Caco-2 (cell line): ENCODE results near the gene LRFN5. TPM values are rescaled to one million over a fixed set of nuclear protein-coding genes. Genes with fewer than 3 reads are reported as not detected.

Source experiments
- BruUV-seq: library from RNA; stranded (reverse); fragments of 400-500 nt; replicated peaks from 2 replicates; lab custom pipeline; 2021; lab: Mats Ljungman, UMichigan
- CTCF ChIA-PET: fragments of 300-600 bp; sonication (Branson Sonifier 250); formaldehyde crosslinking; loops from one replicate; lab custom pipeline; 2022; ENCODE audit warnings: antibody characterized with exemption; lab: Charles Lee
- POLR2A ChIA-PET: fragments of 300-600 bp; sonication (Branson Sonifier 250); formaldehyde crosslinking; loops from one replicate; lab custom pipeline; 2022; ENCODE audit warnings: antibody characterized with exemption; lab: Charles Lee
- DNase-seq, 2 experiments: peaks; one replicate each; pipeline versions ENCODE4 v3.0.0 to v3.0.0-alpha.2; 2020 to 2022
- H3K27me3 ChIP-seq: replicated peaks from 2 replicates; pipeline ENCODE4 v1.6.0; 2011; ENCODE audit warnings: low read length; ENCODE audit not compliant: control insufficient read depth, insufficient read depth
- H3K36me3 ChIP-seq: 2 replicates; pipeline ENCODE4 v1.5.1; 2011; ENCODE audit warnings: low read length; ENCODE audit not compliant: control insufficient read depth, insufficient read depth
- H3K4me1 ChIP-seq: fragments of 250-450 bp; sonication (Bioruptor Pico); 2 replicates; pipeline ENCODE4 v1.5.1; 2020; ENCODE audit warnings: mild to moderate bottlenecking
- H3K4me3 ChIP-seq: 2 replicates; pipeline ENCODE4 v1.5.1; 2011; ENCODE audit warnings: low read depth, mild to moderate bottlenecking, control low read depth, low read length
- H3K9me3 ChIP-seq: fragments of 250-450 bp; sonication (Bioruptor Pico); 2 replicates; pipeline ENCODE4 v1.5.1; 2020; ENCODE audit warnings: mild to moderate bottlenecking, moderate library complexity
- H3K27ac Mint-ChIP-seq: one replicate; pipeline ENCODE4 v1.8.0; 2022; ENCODE audit warnings: mixed read lengths; ENCODE audit not compliant: unreplicated experiment
- H3K27me3 Mint-ChIP-seq: one replicate; pipeline ENCODE4 v1.8.0; 2022; ENCODE audit warnings: mixed read lengths; ENCODE audit not compliant: insufficient read depth, unreplicated experiment
- H3K36me3 Mint-ChIP-seq: one replicate; pipeline ENCODE4 v1.8.0; 2022; ENCODE audit warnings: mild to moderate bottlenecking, mixed read lengths; ENCODE audit not compliant: insufficient read depth, unreplicated experiment
- H3K4me1 Mint-ChIP-seq: one replicate; pipeline ENCODE4 v1.8.0; 2022; ENCODE audit warnings: low read depth, mixed read lengths; ENCODE audit not compliant: unreplicated experiment
- H3K4me3 Mint-ChIP-seq: one replicate; pipeline ENCODE4 v1.8.0; 2022; ENCODE audit warnings: mild to moderate bottlenecking, moderate library complexity, mixed read lengths; ENCODE audit not compliant: unreplicated experiment
- H3K9me3 Mint-ChIP-seq: one replicate; pipeline ENCODE4 v1.8.0; 2022; ENCODE audit warnings: mixed read lengths; ENCODE audit not compliant: unreplicated experiment
- intact Hi-C: fragments of 100-400 bp; cut with micrococcal nuclease; formaldehyde crosslinking; loops from one replicate; pipeline ENCODE4 v1.10.0; 2022; ENCODE audit not compliant: unreplicated experiment
- total RNA-seq: library from RNA; stranded (reverse); gene quantifications from 2 replicates; pipeline ENCODE4 v1.2.3, GENCODE V29; 2022
- TF ChIP-seq, protein P1 (sequence below), 2 experiments: fragments of 200-600 bp in 1 of 2; IDR thresholded peaks; 1 replicate in 1 of 2; 2 replicates in 1 of 2; pipeline versions ENCODE4 v1.5.1 to v1.8.0; 2011 to 2022; ENCODE audit warnings: antibody characterized with exemption in 1 of 2, control low read depth in 1 of 2, inconsistent platforms in 1 of 2, low read depth in 1 of 2, low read length in 1 of 2, mild to moderate bottlenecking in 1 of 2, moderate library complexity in 1 of 2; ENCODE audit not compliant: insufficient read depth in 1 of 2, severe bottlenecking in 1 of 2, unreplicated experiment in 1 of 2

The LRFN5 gene
- total RNA-seq, 1 experiment from 2014 or later: not detected

DNA sequence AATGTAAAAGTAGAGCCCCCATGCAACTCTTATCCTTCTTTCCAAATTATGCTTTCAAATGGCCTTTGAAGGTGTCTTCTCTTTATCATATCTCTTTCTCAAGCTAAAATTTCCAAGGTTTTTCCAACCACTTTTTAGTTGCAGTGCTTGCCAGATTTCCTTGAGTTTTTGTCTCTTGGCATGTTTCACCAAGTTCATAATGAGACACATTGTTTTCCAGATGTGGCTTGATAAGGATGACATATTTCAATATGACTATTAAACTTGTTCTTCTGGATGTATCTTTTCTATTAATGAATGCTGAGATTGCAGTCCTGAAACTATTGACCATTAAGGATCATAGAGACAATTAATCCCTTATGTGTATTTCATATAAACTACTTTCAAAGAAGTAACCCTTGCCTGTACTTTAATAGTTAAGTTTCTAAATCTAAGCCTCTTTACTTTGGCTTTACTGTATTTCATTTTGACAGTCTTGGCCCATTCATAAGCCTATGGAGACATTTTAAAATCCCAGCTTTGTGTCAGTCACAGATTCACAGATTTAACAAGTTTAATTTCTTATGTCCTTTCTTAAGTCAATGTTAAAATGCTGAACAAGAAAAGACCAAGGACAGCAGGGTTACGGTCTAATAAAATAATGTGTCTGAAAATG lies 151.5 kb downstream of the LRFN5 start:
- Mint-ChIP-seq H3K36me3 (no peaks in the 10 kb centered on the region), H3K9me3 (peaks cover 16% of the 10 kb centered on the region), H3K27ac (no peak overlapping the region), H3K27me3 (no peaks in the 10 kb centered on the region), H3K4me3 (no peak overlapping the region), H3K4me1 (no peaks in the 10 kb centered on the region)
- TF ChIP-seq, protein P1, sequence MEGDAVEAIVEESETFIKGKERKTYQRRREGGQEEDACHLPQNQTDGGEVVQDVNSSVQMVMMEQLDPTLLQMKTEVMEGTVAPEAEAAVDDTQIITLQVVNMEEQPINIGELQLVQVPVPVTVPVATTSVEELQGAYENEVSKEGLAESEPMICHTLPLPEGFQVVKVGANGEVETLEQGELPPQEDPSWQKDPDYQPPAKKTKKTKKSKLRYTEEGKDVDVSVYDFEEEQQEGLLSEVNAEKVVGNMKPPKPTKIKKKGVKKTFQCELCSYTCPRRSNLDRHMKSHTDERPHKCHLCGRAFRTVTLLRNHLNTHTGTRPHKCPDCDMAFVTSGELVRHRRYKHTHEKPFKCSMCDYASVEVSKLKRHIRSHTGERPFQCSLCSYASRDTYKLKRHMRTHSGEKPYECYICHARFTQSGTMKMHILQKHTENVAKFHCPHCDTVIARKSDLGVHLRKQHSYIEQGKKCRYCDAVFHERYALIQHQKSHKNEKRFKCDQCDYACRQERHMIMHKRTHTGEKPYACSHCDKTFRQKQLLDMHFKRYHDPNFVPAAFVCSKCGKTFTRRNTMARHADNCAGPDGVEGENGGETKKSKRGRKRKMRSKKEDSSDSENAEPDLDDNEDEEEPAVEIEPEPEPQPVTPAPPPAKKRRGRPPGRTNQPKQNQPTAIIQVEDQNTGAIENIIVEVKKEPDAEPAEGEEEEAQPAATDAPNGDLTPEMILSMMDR (IDR thresholded peaks at IDR 0.05; ENCODE audit: insufficient read depth in 1 of 2, low read depth in 1 of 2, low read length in 1 of 2, severe bottlenecking in 1 of 2, unreplicated experiment in 1 of 2): no peak
- H3K4me1 ChIP-seq: no peaks in the 10 kb centered on the region
- CTCF ChIA-PET: no interaction called here
- BruUV-seq: no TSS peak
- no peak for DNase-seq
- no peaks in the 10 kb centered on the region for H3K27me3 ChIP-seq
- intact Hi-C loops: no loop called here
- POLR2A ChIA-PET: no interaction called here
- H3K4me3 ChIP-seq: no peak overlapping the region
- H3K36me3 ChIP-seq: no peaks in the 10 kb centered on the region
- no peaks in the 10 kb centered on the region for H3K9me3 ChIP-seq

DNA sequence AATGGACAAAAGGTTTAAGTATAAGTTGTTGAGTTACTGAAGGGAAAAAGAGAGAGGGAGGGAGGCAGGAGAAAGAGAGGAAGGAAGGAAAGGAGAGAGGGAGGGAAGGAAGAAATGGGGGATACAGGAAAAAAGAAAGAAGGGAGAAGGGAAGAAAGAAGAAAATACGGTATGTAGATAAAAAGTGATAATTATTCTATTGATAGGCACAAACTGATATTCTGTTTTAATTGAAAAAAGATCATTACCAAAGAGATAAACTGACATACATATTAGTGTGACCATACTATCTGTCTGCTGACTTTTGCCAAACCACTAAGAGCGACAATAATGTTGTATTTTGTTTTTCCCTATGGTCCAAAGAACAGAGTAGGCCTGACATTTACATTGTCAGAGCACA lies 154.5 kb downstream of the LRFN5 start:
- no peaks in the 10 kb centered on the region for H3K27me3 Mint-ChIP-seq
- Histone ChIP-seq H3K36me3 (no peaks in the 10 kb centered on the region), H3K4me3 (no peak overlapping the region), H3K27me3 (no peaks in the 10 kb centered on the region), H3K9me3 (no peaks in the 10 kb centered on the region), H3K4me1 (no peaks in the 10 kb centered on the region)
- no peaks in the 10 kb centered on the region for H3K36me3 Mint-ChIP-seq
- no peaks in the 10 kb centered on the region for H3K4me1 Mint-ChIP-seq
- POLR2A ChIA-PET: no interaction called here
- intact Hi-C loops: no loop called here
- no TSS peak for BruUV-seq
- peaks cover 6% of the 10 kb centered on the region for H3K9me3 Mint-ChIP-seq
- TF ChIP-seq, protein P1 (IDR thresholded peaks at IDR 0.05; ENCODE audit: insufficient read depth in 1 of 2, low read depth in 1 of 2, low read length in 1 of 2, severe bottlenecking in 1 of 2, unreplicated experiment in 1 of 2): no peak
- CTCF ChIA-PET: no interaction called here
- H3K4me3 Mint-ChIP-seq: no peak overlapping the region
- DNase-seq: no peak
- H3K27ac Mint-ChIP-seq: no peak overlapping the region

DNA sequence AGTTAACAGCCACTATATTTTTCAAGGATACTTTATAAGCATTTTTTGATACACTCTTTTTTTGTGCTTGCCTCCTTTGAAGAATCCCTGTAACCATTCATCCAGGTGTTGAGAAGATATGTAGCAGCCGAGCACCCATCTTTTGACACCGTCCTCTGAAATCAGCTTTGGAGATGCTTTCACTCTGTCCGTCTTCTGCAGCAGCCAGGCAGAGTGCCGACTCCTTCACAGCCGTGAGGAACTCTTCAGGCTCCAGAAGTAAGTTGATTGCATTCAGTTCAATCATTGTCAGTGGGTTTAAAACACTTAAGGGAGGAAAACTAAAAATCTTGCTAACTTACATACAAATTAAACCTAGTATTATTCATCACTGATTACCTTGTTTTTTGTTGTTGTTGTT lies 160.1 kb downstream of the LRFN5 start:
- POLR2A ChIA-PET: no interaction called here
- intact Hi-C loops: no loop called here
- H3K9me3 Mint-ChIP-seq: no peaks in the 10 kb centered on the region
- Histone ChIP-seq H3K4me3 (no peak overlapping the region), H3K36me3 (no peaks in the 10 kb centered on the region), H3K27me3 (no peaks in the 10 kb centered on the region), H3K4me1 (no peaks in the 10 kb centered on the region), H3K9me3 (no peaks in the 10 kb centered on the region)
- TF ChIP-seq, protein P1 (IDR thresholded peaks at IDR 0.05; ENCODE audit: insufficient read depth in 1 of 2, low read depth in 1 of 2, low read length in 1 of 2, severe bottlenecking in 1 of 2, unreplicated experiment in 1 of 2): no peak
- CTCF ChIA-PET: no interaction called here
- H3K27me3 Mint-ChIP-seq: no peaks in the 10 kb centered on the region
- H3K4me3 Mint-ChIP-seq: no peak overlapping the region
- no peak overlapping the region for H3K27ac Mint-ChIP-seq
- H3K36me3 Mint-ChIP-seq: peaks cover 4% of the 10 kb centered on the region
- BruUV-seq: no TSS peak
- no peaks in the 10 kb centered on the region for H3K4me1 Mint-ChIP-seq
- no peak for DNase-seq
